Keratinocyte (primary cell): ENCODE data around the gene SORBS2. TPM values are rescaled to one million over a fixed set of nuclear protein-coding genes. Genes with fewer than 3 reads are reported as not detected.

Source experiments
- DNase-seq: peaks from one replicate; pipeline ENCODE4 v3.0.0-alpha.2; 2011; ENCODE audit warnings: low read depth, missing footprints, low spot score
- FAIRE-seq: peaks from 2 replicates; lab custom pipeline; 2011; peaks lifted over from hg19 to GRCh38; lab: Jason Lieb, UNC
- H2AFZ ChIP-seq: 2 replicates; pipeline ENCODE4 v1.6.0; 2012; ENCODE audit warnings: low read length, control low read depth, inconsistent platforms; ENCODE audit not compliant: control insufficient read depth
- H3K27ac ChIP-seq: 2 replicates; pipeline ENCODE4 v1.5.1; 2011; ENCODE audit warnings: low read length; ENCODE audit not compliant: control insufficient read depth, insufficient read depth
- H3K27me3 ChIP-seq: 3 replicates; pipeline ENCODE4 v1.6.0; 2011; ENCODE audit warnings: low read length; ENCODE audit not compliant: control insufficient read depth, insufficient read depth; ENCODE audit errors: extremely low read depth
- H3K36me3 ChIP-seq, 2 experiments: 2 replicates in 1 of 2; 3 replicates in 1 of 2; pipeline ENCODE4 v1.5.1; 2011; ENCODE audit warnings: low read length in 2 of 2, mild to moderate bottlenecking in 1 of 2; ENCODE audit not compliant: control insufficient read depth in 2 of 2, insufficient read depth in 2 of 2; ENCODE audit errors: extremely low read depth in 1 of 2
- H3K4me1 ChIP-seq: 3 replicates; pipeline ENCODE4 v1.5.1; 2011; ENCODE audit warnings: low read length; ENCODE audit not compliant: control insufficient read depth, insufficient read depth; ENCODE audit errors: extremely low read depth
- H3K4me2 ChIP-seq: 3 replicates; pipeline ENCODE4 v1.6.0; 2011; ENCODE audit warnings: low read depth, low read length; ENCODE audit not compliant: control insufficient read depth, insufficient read depth; ENCODE audit errors: extremely low read depth
- H3K4me3 ChIP-seq, 3 experiments: fragments of 200-600 bp in 1 of 3; sonication (generic) in 1 of 3; 2 replicates in 2 of 3; 3 replicates in 1 of 3; pipeline ENCODE4 v1.5.1; 2011 to 2016; ENCODE audit warnings: low read length in 3 of 3, mild to moderate bottlenecking in 3 of 3, control low read depth in 2 of 3, inconsistent platforms in 1 of 3, low read depth in 1 of 3, mixed read lengths in 1 of 3, mixed run types in 1 of 3, moderate library complexity in 1 of 3; ENCODE audit not compliant: control insufficient read depth in 2 of 3, insufficient read depth in 2 of 3; ENCODE audit errors: extremely low read depth in 1 of 3
- H3K79me2 ChIP-seq: 2 replicates; pipeline ENCODE4 v1.6.0; 2012; ENCODE audit warnings: low read length; ENCODE audit not compliant: control insufficient read depth, insufficient read depth
- H3K9ac ChIP-seq: 3 replicates; pipeline ENCODE4 v1.6.0; 2011; ENCODE audit warnings: low read length; ENCODE audit not compliant: control insufficient read depth, insufficient read depth; ENCODE audit errors: extremely low read depth
- H3K9me1 ChIP-seq: 3 replicates; pipeline ENCODE4 v1.6.0; 2011; ENCODE audit warnings: low read length; ENCODE audit not compliant: control insufficient read depth, insufficient read depth; ENCODE audit errors: extremely low read depth
- H3K9me3 ChIP-seq: 2 replicates; pipeline ENCODE4 v1.5.1; 2012; ENCODE audit warnings: low read depth, low read length; ENCODE audit not compliant: control insufficient read depth
- H4K20me1 ChIP-seq: 3 replicates; pipeline ENCODE4 v1.6.0; 2011; ENCODE audit warnings: low read length; ENCODE audit not compliant: control insufficient read depth, insufficient read depth; ENCODE audit errors: extremely low read depth
- CTCF ChIP-seq, 3 experiments: IDR thresholded peaks in 1 of 3; conservative IDR thresholded peaks in 1 of 3; optimal IDR thresholded peaks in 1 of 3; 2 replicates in 2 of 3; 3 replicates in 1 of 3; pipeline versions ENCODE3 to v1.5.1; 2011; ENCODE audit warnings: low read length in 3 of 3, mild to moderate bottlenecking in 3 of 3, moderate library complexity in 2 of 3, control low read depth in 1 of 3, inconsistent platforms in 1 of 3; ENCODE audit not compliant: insufficient read depth in 2 of 3; ENCODE audit errors: extremely low read depth in 1 of 3
- EZH2 ChIP-seq: IDR thresholded peaks from one replicate; pipeline ENCODE4 v1.6.1; 2012; ENCODE audit warnings: inconsistent platforms, mild to moderate bottlenecking, low read length, moderate library complexity
- dilution Hi-C: fragments of 300-500 bp; cut with MboI; formaldehyde crosslinking; loops from one replicate; pipeline ENCODE4 v1.7.0; 2020; ENCODE audit warnings: low sequenced_read_pairs; ENCODE audit not compliant: extremely low pct_ligation_motif_present
- polyA plus RNA-seq, 5 experiments: library from polyadenylated mRNA; depleted of rRNA in 3 of 5; stranded (reverse) in 3 of 5; stranded (forward) in 1 of 5; unstranded in 1 of 5; fragments of >200 nt; gene quantifications; 1 replicate in 1 of 5; 2 replicates in 3 of 5; 3 replicates in 1 of 5; pipeline versions ENCODE4 v1.2.1 to v1.2.3, GENCODE V29; 2011 to 2012; ENCODE audit warnings: missing spikeins in 2 of 5, low read depth in 1 of 5, low replicate concordance in 1 of 5

The SORBS2 gene
- polyA plus RNA-seq, 1 donor (not counting 4 experiments of a cell fraction or from before 2014, with no cell fraction given) = 0.14 TPM

DNA sequence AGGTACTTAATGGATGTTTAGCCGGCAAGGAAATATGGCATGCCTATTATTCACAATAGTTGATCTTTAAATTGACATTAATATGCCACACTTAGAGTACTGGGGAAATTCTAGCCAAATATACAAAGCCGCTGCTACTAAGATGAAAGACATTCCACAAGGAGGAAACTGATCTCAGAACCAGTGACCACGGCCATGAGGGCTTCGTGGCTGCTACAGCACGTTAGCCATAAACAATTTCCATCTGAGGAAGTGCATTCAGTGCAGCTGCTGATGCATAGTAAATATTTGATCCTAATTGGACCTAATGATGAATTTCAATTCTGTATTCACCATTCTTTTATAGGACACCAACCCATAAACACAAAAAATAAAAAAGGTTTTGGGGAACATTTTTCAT lies 59.1 kb downstream of the SORBS2 start:
- no peak overlapping the region for H2AFZ ChIP-seq
- H3K4me2 ChIP-seq = no peak overlapping the region
- dilution Hi-C loops = no loop called here
- no peak for FAIRE-seq
- peaks cover 4% of the 10 kb centered on the region for H3K27me3 ChIP-seq
- H4K20me1 ChIP-seq = no peaks in the 10 kb centered on the region
- TF ChIP-seq CTCF (optimal IDR thresholded peaks at IDR 0.05 in 1 of 3, IDR thresholded peaks at IDR 0.05 in 1 of 3, conservative IDR thresholded peaks at IDR 0.05 in 1 of 3; ENCODE audit: extremely low read depth in 1 of 3, insufficient read depth in 2 of 3, low read length in 3 of 3) = no peak
- no peak for TF ChIP-seq EZH2
- no peaks in the 10 kb centered on the region for H3K9me3 ChIP-seq
- no peak for DNase-seq
- no peaks in the 10 kb centered on the region for H3K36me3 ChIP-seq
- H3K79me2 ChIP-seq = no peaks in the 10 kb centered on the region
- H3K9ac ChIP-seq = no peak overlapping the region
- H3K9me1 ChIP-seq = no peaks in the 10 kb centered on the region
- no peak overlapping the region for H3K4me3 ChIP-seq
- H3K4me1 ChIP-seq = no peaks in the 10 kb centered on the region
- H3K27ac ChIP-seq = no peak overlapping the region

GRCh38 chr4:185749858-185750257 lies 62.1 kb downstream of the SORBS2 start:
- H3K36me3 ChIP-seq = no peaks in the 10 kb centered on the region
- H4K20me1 ChIP-seq = no peaks in the 10 kb centered on the region
- H2AFZ ChIP-seq = no peak overlapping the region
- no peaks in the 10 kb centered on the region for H3K9me1 ChIP-seq
- H3K9ac ChIP-seq = no peak overlapping the region
- dilution Hi-C loops = no loop called here
- H3K4me2 ChIP-seq = no peak overlapping the region
- DNase-seq (no peak), FAIRE-seq (no peak)
- H3K27me3 ChIP-seq = peaks cover 4% of the 10 kb centered on the region
- H3K27ac ChIP-seq = no peak overlapping the region
- no peaks in the 10 kb centered on the region for H3K79me2 ChIP-seq
- no peak for TF ChIP-seq CTCF (optimal IDR thresholded peaks at IDR 0.05 in 1 of 3, IDR thresholded peaks at IDR 0.05 in 1 of 3, conservative IDR thresholded peaks at IDR 0.05 in 1 of 3; ENCODE audit: extremely low read depth in 1 of 3, insufficient read depth in 2 of 3, low read length in 3 of 3)
- no peak for TF ChIP-seq EZH2
- no peaks in the 10 kb centered on the region for H3K4me1 ChIP-seq
- H3K9me3 ChIP-seq = no peaks in the 10 kb centered on the region
- no peak overlapping the region for H3K4me3 ChIP-seq
